Measurements from ENCODE around the gene HTR6. TPM values are rescaled to one million over a fixed set of nuclear protein-coding genes. Genes with fewer than 3 reads are reported as not detected.

Gene HTR6
- total RNA-seq, 1 experiment from 2014 or later, result 0.37 TPM

GRCh38 chr1:19717467-19717866 is 52.8 kb downstream of the HTR6 start:
- no peak overlapping the region for H2BK20ac ChIP-seq (ENCODE audit: low read depth, low read length, poor library complexity, severe bottlenecking)
- H3K4me3 Mint-ChIP-seq, result no peak overlapping the region
- no peaks in the 10 kb centered on the region for H3K27me3 Mint-ChIP-seq (ENCODE audit: low read depth)

More at GRCh38 chr1:19717467-19717866, 52.8 kb downstream of the HTR6 start:
- H3K4me2 ChIP-seq (ENCODE audit: insufficient read depth, insufficient read length, low read length), result no peak overlapping the region
- no peak overlapping the region for H4K8ac ChIP-seq (replicated peaks; ENCODE audit: insufficient read length, low read depth, low read length)
- no peak overlapping the region for H3K27ac ChIP-seq (ENCODE audit: insufficient read length, low read depth, low read length)
- no peak overlapping the region for H2BK15ac ChIP-seq (ENCODE audit: low read depth, low read length)
- H3T11ph ChIP-seq (ENCODE audit: low read length), result no peak overlapping the region
- H4K91ac ChIP-seq (ENCODE audit: insufficient read length, low read depth, low read length), result no peak overlapping the region
- no peaks in the 10 kb centered on the region for H3K79me2 ChIP-seq (ENCODE audit: insufficient read depth, low read length)
- no peaks in the 10 kb centered on the region for H3K23me2 ChIP-seq (ENCODE audit: insufficient read length, low read depth, low read length, poor library complexity, severe bottlenecking)
- peak; percentile 38 for DNase-seq
- H3K56ac ChIP-seq (ENCODE audit: insufficient read length, low read depth, low read length), result no peak overlapping the region
- Mint-ChIP-seq H3K36me3 (ENCODE audit: insufficient read depth in 1 of 3, low read depth in 3 of 3) (no peaks in the 10 kb centered on the region), H3K27ac (peak overlapping the region in 1 of 3 experiments; percentile 59; a peak in 1 of 7 replicates), H3K9me3 (no peaks in the 10 kb centered on the region; a peak in 1 of 5 replicates), H3K4me1 (peaks cover 20 to 31% of the 10 kb centered on the region in 2 experiments)
- H3K14ac ChIP-seq (ENCODE audit: insufficient read depth, low read length), result no peak overlapping the region
- no peak overlapping the region for H2BK5ac ChIP-seq (ENCODE audit: insufficient read length, low read length)
- no peak overlapping the region for H3K18ac ChIP-seq (ENCODE audit: insufficient read length, low read depth, low read length)
- no peaks in the 10 kb centered on the region for H3K9me3 ChIP-seq (ENCODE audit: control insufficient read depth, low read depth, low read length)
- H3K79me1 ChIP-seq (ENCODE audit: insufficient read depth, low read depth, low read length, poor library complexity, severe bottlenecking), result no peaks in the 10 kb centered on the region
- H3K23ac ChIP-seq (ENCODE audit: insufficient read length, low read depth, low read length), result no peak overlapping the region
- H3K27me3 ChIP-seq (ENCODE audit: insufficient read depth, low read length), result no peaks in the 10 kb centered on the region
- TF ChIP-seq CTCF (conservative IDR thresholded peaks at IDR 0.05), result no peak
- H4K20me1 ChIP-seq (ENCODE audit: control insufficient read depth, insufficient read depth, insufficient read length), result no peaks in the 10 kb centered on the region
- no peak overlapping the region for H3K9ac ChIP-seq (ENCODE audit: extremely low read depth, insufficient read length, low read length)
- no peak overlapping the region for H2BK120ac ChIP-seq (ENCODE audit: low read depth, low read length, poor library complexity, severe bottlenecking)
- peaks cover 6% of the 10 kb centered on the region for H3K4me1 ChIP-seq (ENCODE audit: insufficient read depth, low read length)
- H3K4ac ChIP-seq (ENCODE audit: low read depth, low read length), result no peak overlapping the region
- H4K5ac ChIP-seq (ENCODE audit: insufficient read length, low read depth, low read length), result no peak overlapping the region
- H2AK5ac ChIP-seq (ENCODE audit: insufficient read length, low read length), result no peak overlapping the region
- H2AFZ ChIP-seq (ENCODE audit: low read length), result no peak overlapping the region
- WGBS (ENCODE audit: extremely low coverage, insufficient read length, low lambda C conversion rate), result no CpG with 5 or more reads among the region's 6 CpGs
- no peak overlapping the region for H2BK12ac ChIP-seq (ENCODE audit: insufficient read length, low read depth, low read length)
